SU-DHL-6 (cell line): ENCODE results near the gene NOX3.

ENCODE experiments used
- H2AFZ ChIP-seq: fragments of 200-600 bp; sonication (generic); 2 replicates; pipeline ENCODE4 v1.6.1; 2014; ENCODE audit warnings: low read depth, mild to moderate bottlenecking, moderate library complexity, mixed read lengths, antibody characterized with exemption, low read length; ENCODE audit not compliant: severe bottlenecking
- H3F3A ChIP-seq: fragments of 200-600 bp; shearing (Covaris generic); 2 replicates; pipeline ENCODE4 v1.6.0; 2016; ENCODE audit warnings: antibody characterized with exemption, mild to moderate bottlenecking; ENCODE audit not compliant: insufficient read depth
- H3K27ac ChIP-seq: fragments of 200-600 bp; sonication (generic); 2 replicates; pipeline ENCODE4 v1.5.1; 2016; ENCODE audit warnings: low read depth, mild to moderate bottlenecking, low read length, moderate library complexity, mixed read lengths
- H3K27me3 ChIP-seq: fragments of 200-600 bp; sonication (generic), shearing (Covaris generic); 2 replicates; pipeline ENCODE4 v1.6.0; 2014; ENCODE audit warnings: mild to moderate bottlenecking, low read length
- H3K36me3 ChIP-seq: fragments of 200-600 bp; sonication (generic); 2 replicates; pipeline ENCODE4 v1.6.1; 2014; ENCODE audit warnings: mild to moderate bottlenecking, low read length, mixed read lengths
- H3K4me2 ChIP-seq: fragments of 300-600, 200-600 bp; shearing (Covaris generic), sonication (generic); 2 replicates; pipeline ENCODE4 v1.6.0; 2014; ENCODE audit warnings: low read length, low read depth, mild to moderate bottlenecking; ENCODE audit not compliant: poor library complexity, severe bottlenecking
- H3K4me3 ChIP-seq: fragments of 200-600 bp; sonication (generic); 2 replicates; pipeline ENCODE4 v1.5.1; 2014; ENCODE audit warnings: antibody characterized with exemption, low read length, mild to moderate bottlenecking, mixed read lengths; ENCODE audit not compliant: insufficient read depth, poor library complexity, severe bottlenecking
- H3K79me2 ChIP-seq: fragments of 200-600 bp; sonication (generic); 2 replicates; pipeline ENCODE4 v1.6.1; 2014; ENCODE audit warnings: mild to moderate bottlenecking, low read length, moderate library complexity; ENCODE audit not compliant: insufficient read depth
- H3K9ac ChIP-seq: fragments of 200-600 bp; sonication (generic); 2 replicates; pipeline ENCODE4 v1.7.0; 2014; ENCODE audit warnings: mild to moderate bottlenecking, low read length
- H3K9me2 ChIP-seq: fragments of 200-600 bp; sonication (generic); replicated peaks from 2 replicates; pipeline ENCODE4 v1.6.1; 2014; ENCODE audit warnings: low read length; ENCODE audit not compliant: insufficient read depth
- H3K9me3 ChIP-seq: fragments of 200-600 bp; sonication (generic); 2 replicates; pipeline ENCODE4 v1.6.1; 2014; ENCODE audit warnings: low read length, mixed read lengths; ENCODE audit not compliant: insufficient read depth
- H4K20me1 ChIP-seq: fragments of 200-600 bp; sonication (generic); 2 replicates; pipeline ENCODE4 v1.6.1; 2014; ENCODE audit warnings: low read depth, mild to moderate bottlenecking, antibody characterized with exemption, low read length, moderate library complexity, mixed read lengths
- CTCF ChIP-seq: fragments of 200-600 bp; sonication (generic); IDR thresholded peaks from one replicate; pipeline ENCODE4 v1.5.1; 2017; ENCODE audit warnings: antibody characterized with exemption, mild to moderate bottlenecking, low read length, moderate library complexity; ENCODE audit not compliant: insufficient read depth, poor library complexity, severe bottlenecking
- EZH2phosphoT487 ChIP-seq: fragments of 200-600 bp; sonication (generic), shearing (Covaris generic); conservative IDR thresholded peaks from 2 replicates; pipeline ENCODE4 v1.6.1; 2018; ENCODE audit warnings: mild to moderate bottlenecking, antibody characterized with exemption, low read length, moderate library complexity, mixed read lengths

Gene NOX3

GRCh38 chr6:155399062-155399744 is 56.4 kb downstream of the NOX3 start:
- Histone ChIP-seq H4K20me1 (no peaks in the 10 kb centered on the region), H3K4me3 (no peak overlapping the region), H2AFZ (no peak overlapping the region), H3K36me3 (no peaks in the 10 kb centered on the region), H3K27me3 (no peaks in the 10 kb centered on the region), H3K4me2 (no peak overlapping the region), H3K79me2 (no peaks in the 10 kb centered on the region), H3K9ac (no peak overlapping the region), H3K9me2 (no peaks in the 10 kb centered on the region), H3K9me3 (no peaks in the 10 kb centered on the region), H3K27ac (no peak overlapping the region), H3F3A (no peaks in the 10 kb centered on the region)
- TF ChIP-seq CTCF (no peak), EZH2phosphoT487 (no peak)

DNA sequence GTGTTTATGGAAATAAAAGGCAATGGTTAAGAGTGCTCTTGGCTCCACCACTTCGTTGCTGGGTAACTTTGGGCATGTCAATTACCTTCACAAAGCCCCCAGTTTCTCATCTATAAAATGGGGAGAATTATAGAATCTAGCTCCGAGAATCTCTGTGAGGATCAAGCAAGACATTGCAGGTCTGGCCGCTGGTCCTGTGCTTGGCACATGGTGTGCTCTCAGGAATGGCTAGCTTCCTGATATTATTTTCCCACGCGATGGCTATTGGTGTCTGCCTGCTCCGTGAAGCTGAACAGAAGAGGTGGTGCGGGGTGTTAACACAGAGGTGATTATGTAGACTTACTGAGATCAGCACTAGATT is 57.0 kb downstream of the NOX3 start:
- no peak overlapping the region for H3K27ac ChIP-seq
- H3K79me2 ChIP-seq: no peaks in the 10 kb centered on the region
- TF ChIP-seq CTCF (no peak), EZH2phosphoT487 (no peak)
- H2AFZ ChIP-seq: no peak overlapping the region
- H3K27me3 ChIP-seq: no peaks in the 10 kb centered on the region
- no peaks in the 10 kb centered on the region for H4K20me1 ChIP-seq
- H3K9ac ChIP-seq: no peak overlapping the region
- no peak overlapping the region for H3K4me3 ChIP-seq
- no peaks in the 10 kb centered on the region for H3K9me3 ChIP-seq
- H3K36me3 ChIP-seq: no peaks in the 10 kb centered on the region
- no peaks in the 10 kb centered on the region for H3K9me2 ChIP-seq
- H3K4me2 ChIP-seq: no peak overlapping the region
- H3F3A ChIP-seq: no peaks in the 10 kb centered on the region

DNA sequence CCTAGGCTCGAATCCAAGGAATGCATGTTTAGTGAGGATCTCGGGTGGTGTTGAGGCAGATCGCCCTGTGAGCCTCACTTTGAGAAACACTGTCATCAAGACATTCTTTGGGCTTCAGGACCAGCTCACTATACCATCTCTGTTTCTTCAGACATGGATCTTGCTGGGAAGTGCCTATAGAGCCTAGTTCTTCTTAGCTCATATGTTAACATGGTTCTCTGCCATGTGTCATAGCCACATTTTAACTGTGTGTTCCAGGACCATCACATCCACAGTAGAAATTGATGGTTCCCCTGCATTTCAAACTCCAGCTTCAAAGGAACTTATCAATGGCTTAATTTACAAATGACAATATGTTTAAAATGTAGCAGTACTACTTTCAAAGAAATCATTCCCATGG is 57.4 kb downstream of the NOX3 start:
- Histone ChIP-seq H3K36me3 (no peaks in the 10 kb centered on the region), H3K27ac (no peak overlapping the region), H3K9me2 (no peaks in the 10 kb centered on the region), H2AFZ (no peak overlapping the region), H3K79me2 (no peaks in the 10 kb centered on the region), H3K9ac (no peak overlapping the region), H3K9me3 (no peaks in the 10 kb centered on the region), H3F3A (no peaks in the 10 kb centered on the region), H3K4me3 (no peak overlapping the region), H3K27me3 (no peaks in the 10 kb centered on the region), H3K4me2 (no peak overlapping the region), H4K20me1 (no peaks in the 10 kb centered on the region)
- TF ChIP-seq EZH2phosphoT487 (no peak), CTCF (no peak)
